Measurements from ENCODE around the gene CSRNP3. TPM values are rescaled to one million over a fixed set of nuclear protein-coding genes. Genes with fewer than 3 reads are reported as not detected.

The CSRNP3 gene
- total and polyA plus RNA-seq, 2 donors (not counting 1 experiment from before 2014, with no cell fraction given): not detected

- DNase-seq: no peak
- no peak overlapping the region for H3K4me3 Mint-ChIP-seq
- no peak for TF ChIP-seq EZH2 (IDR thresholded peaks at IDR 0.05; ENCODE audit: borderline replicate concordance, insufficient read depth, low read depth, low read length, poor library complexity, severe bottlenecking)
- Histone ChIP-seq H3K9ac (ENCODE audit: low read length) (no peak overlapping the region), H3K4me2 (replicated peaks; ENCODE audit: low read depth, low read length, poor library complexity, severe bottlenecking) (no peak overlapping the region), H3K27me3 (replicated peaks in 1 of 4; ENCODE audit: control extremely low read depth in 1 of 4, control insufficient read depth in 3 of 4, insufficient read depth in 4 of 4, low read length in 3 of 4) (no peaks in the 10 kb centered on the region), H4K20me1 (ENCODE audit: control insufficient read depth, insufficient read depth, low read length, poor library complexity, severe bottlenecking) (no peaks in the 10 kb centered on the region), H3K36me3 (replicated peaks in 1 of 2; ENCODE audit: control extremely low read depth in 1 of 2, control insufficient read depth in 1 of 2, extremely low read depth in 1 of 2, insufficient read depth in 2 of 2, low read length in 1 of 2) (no peaks in the 10 kb centered on the region), H3K4me3 (ENCODE audit: control extremely low read depth in 1 of 5, extremely low read depth in 1 of 5, insufficient read depth in 1 of 5, low read depth in 2 of 5, low read length in 4 of 5) (no peak overlapping the region), H3K4me1 (ENCODE audit: control insufficient read depth in 2 of 2, insufficient read depth in 2 of 2, low read length in 2 of 2) (no peaks in the 10 kb centered on the region), H3K9me3 (ENCODE audit: control extremely low read depth in 1 of 3, control insufficient read depth in 2 of 3, insufficient read depth in 1 of 3, low read length in 2 of 3) (no peaks in the 10 kb centered on the region), H2AFZ (ENCODE audit: insufficient read depth, low read depth, low read length, poor library complexity, severe bottlenecking) (no peak overlapping the region), H3K27ac (ENCODE audit: low read length in 2 of 2) (no peak overlapping the region), H3K79me2 (ENCODE audit: control insufficient read depth, insufficient read depth, low read length) (no peaks in the 10 kb centered on the region)
- ChIA-PET CTCF (no interaction called here), POLR2A (no interaction called here)
- no peaks in the 10 kb centered on the region for H3K27me3 Mint-ChIP-seq
- H3K4me1 Mint-ChIP-seq: no peaks in the 10 kb centered on the region
- H3K27ac Mint-ChIP-seq: no peak overlapping the region
- no peak for ATAC-seq (ENCODE audit: low read depth)
- no CpG with 5 or more reads among the region's 1 CpG for WGBS (ENCODE audit: insufficient coverage)
- intact Hi-C loops (cut with micrococcal nuclease): no loop called here
- H3K9me3 Mint-ChIP-seq (ENCODE audit: insufficient read depth): no peaks in the 10 kb centered on the region
Observed at GRCh38 chr2:165443511-165443910, 26.0 kb upstream of the CSRNP3 start.

- DNase-seq: no peak
- no peaks in the 10 kb centered on the region for H3K79me2 ChIP-seq (ENCODE audit: control insufficient read depth, insufficient read depth, low read length)
- no peaks in the 10 kb centered on the region for H4K20me1 ChIP-seq (ENCODE audit: control insufficient read depth, insufficient read depth, low read length, poor library complexity, severe bottlenecking)
- POLR2A ChIA-PET: no interaction called here
- H3K27ac Mint-ChIP-seq: no peak overlapping the region
- H3K4me1 ChIP-seq (ENCODE audit: control insufficient read depth in 2 of 2, insufficient read depth in 2 of 2, low read length in 2 of 2): no peaks in the 10 kb centered on the region
- H3K27me3 Mint-ChIP-seq: peaks cover 4% of the 10 kb centered on the region
- WGBS (ENCODE audit: insufficient coverage): no CpG with 5 or more reads among the region's 3 CpGs
- no peak overlapping the region for H3K27ac ChIP-seq (ENCODE audit: low read length in 2 of 2)
- no peak overlapping the region for H3K4me3 ChIP-seq (ENCODE audit: control extremely low read depth in 1 of 5, extremely low read depth in 1 of 5, insufficient read depth in 1 of 5, low read depth in 2 of 5, low read length in 4 of 5)
- H3K4me3 Mint-ChIP-seq: no peak overlapping the region
- no peaks in the 10 kb centered on the region for H3K9me3 Mint-ChIP-seq (ENCODE audit: insufficient read depth)
- no peaks in the 10 kb centered on the region for H3K27me3 ChIP-seq (replicated peaks in 1 of 4; ENCODE audit: control extremely low read depth in 1 of 4, control insufficient read depth in 3 of 4, insufficient read depth in 4 of 4, low read length in 3 of 4)
- no peaks in the 10 kb centered on the region for H3K36me3 ChIP-seq (replicated peaks in 1 of 2; ENCODE audit: control extremely low read depth in 1 of 2, control insufficient read depth in 1 of 2, extremely low read depth in 1 of 2, insufficient read depth in 2 of 2, low read length in 1 of 2)
- TF ChIP-seq CTCF (IDR thresholded peaks at IDR 0.05) (no peak), EZH2 (IDR thresholded peaks at IDR 0.05; ENCODE audit: borderline replicate concordance, insufficient read depth, low read depth, low read length, poor library complexity, severe bottlenecking) (no peak)
- intact Hi-C loops (cut with micrococcal nuclease): no loop called here
- H3K9me3 ChIP-seq (ENCODE audit: control extremely low read depth in 1 of 3, control insufficient read depth in 2 of 3, insufficient read depth in 1 of 3, low read length in 2 of 3): no peaks in the 10 kb centered on the region
- CTCF ChIA-PET: interaction anchor here (0.8 to 1.4 kb wide), 2 partner anchors 9 to 67 kb away, joined by 3 to 4 read pairs; no protein-coding TSS in a partner anchor
- H3K4me1 Mint-ChIP-seq: no peaks in the 10 kb centered on the region
- no peak for ATAC-seq (ENCODE audit: low read depth)
- no peak overlapping the region for H3K9ac ChIP-seq (ENCODE audit: low read length)
- H2AFZ ChIP-seq (ENCODE audit: insufficient read depth, low read depth, low read length, poor library complexity, severe bottlenecking): no peak overlapping the region
- no peak overlapping the region for H3K4me2 ChIP-seq (replicated peaks; ENCODE audit: low read depth, low read length, poor library complexity, severe bottlenecking)
Observed at GRCh38 chr2:165448406-165448805, 21.1 kb upstream of the CSRNP3 start.
